Brain microvascular endothelial cell (primary cell): Measurements from ENCODE around the gene CCIN.

Experiments
- DNase-seq: peaks from one replicate; pipeline ENCODE4 v3.0.0-alpha.2; 2020
- H3K27ac ChIP-seq: fragments of 250-450 bp; sonication (Bioruptor Pico); 2 replicates; pipeline ENCODE4 v1.5.1; 2020; ENCODE audit warnings: mild to moderate bottlenecking, moderate library complexity
- H3K27me3 ChIP-seq: fragments of 250-450 bp; sonication (Bioruptor Pico); replicated peaks from 2 replicates; pipeline ENCODE4 v1.5.1; 2020; ENCODE audit warnings: mild to moderate bottlenecking
- H3K36me3 ChIP-seq: fragments of 250-450 bp; sonication (Bioruptor Pico); replicated peaks from 2 replicates; pipeline ENCODE4 v1.5.1; 2020; ENCODE audit warnings: mild to moderate bottlenecking
- H3K4me3 ChIP-seq: 2 replicates; pipeline ENCODE4 v1.5.1; 2011; ENCODE audit warnings: low read depth, mild to moderate bottlenecking, control low read depth, low read length, moderate library complexity
- in situ Hi-C: cut with HindIII; loops from 2 replicates; pipeline ENCODE4 v1.10.0; 2017; ENCODE audit warnings: low sequenced_read_pairs, low pct_ligation_motif_present
- TF ChIP-seq, protein P1 (sequence below): IDR thresholded peaks from 2 replicates; pipeline ENCODE4 v1.5.1; 2011; ENCODE audit warnings: low read depth, mild to moderate bottlenecking, moderate library complexity, low read length, control low read depth, inconsistent platforms; ENCODE audit errors: missing control alignments

CCIN gene

DNA sequence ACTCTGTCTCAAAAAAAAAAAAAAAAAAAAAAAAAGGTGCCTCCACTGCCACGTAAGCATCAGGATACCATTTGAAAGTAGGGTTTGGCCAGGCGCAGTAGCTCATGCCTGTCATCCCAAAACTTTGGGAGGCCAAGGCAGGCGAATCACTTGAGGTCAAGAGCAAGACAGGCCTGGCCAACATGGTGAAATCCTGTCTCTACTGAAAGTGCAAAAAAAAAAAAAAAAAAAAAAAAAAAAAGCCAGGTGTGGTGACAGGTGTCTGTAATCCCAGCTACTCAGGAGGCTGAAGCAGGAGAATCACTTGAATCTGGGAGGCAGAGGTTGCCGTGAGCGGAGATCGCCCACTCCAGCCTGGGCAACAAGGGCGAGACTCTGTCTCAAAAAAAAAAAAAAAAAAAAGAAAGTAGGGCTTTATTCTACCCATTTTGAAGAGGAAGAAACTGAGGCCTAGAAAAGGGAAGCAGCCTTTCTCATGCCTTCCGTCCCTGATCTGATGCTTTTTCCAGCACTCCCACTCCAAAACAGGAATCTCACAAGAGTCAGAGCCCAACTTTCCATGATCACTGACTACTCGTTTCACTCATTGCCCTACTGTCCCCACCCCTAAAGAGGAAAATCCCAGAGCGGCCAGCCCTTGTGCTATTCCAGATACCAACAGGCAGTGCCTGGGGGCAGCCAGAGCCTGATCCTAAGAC lies 16.3 kb upstream of the CCIN start:
- H3K36me3 ChIP-seq = peaks cover 4% of the 10 kb centered on the region
- TF ChIP-seq, protein P1, sequence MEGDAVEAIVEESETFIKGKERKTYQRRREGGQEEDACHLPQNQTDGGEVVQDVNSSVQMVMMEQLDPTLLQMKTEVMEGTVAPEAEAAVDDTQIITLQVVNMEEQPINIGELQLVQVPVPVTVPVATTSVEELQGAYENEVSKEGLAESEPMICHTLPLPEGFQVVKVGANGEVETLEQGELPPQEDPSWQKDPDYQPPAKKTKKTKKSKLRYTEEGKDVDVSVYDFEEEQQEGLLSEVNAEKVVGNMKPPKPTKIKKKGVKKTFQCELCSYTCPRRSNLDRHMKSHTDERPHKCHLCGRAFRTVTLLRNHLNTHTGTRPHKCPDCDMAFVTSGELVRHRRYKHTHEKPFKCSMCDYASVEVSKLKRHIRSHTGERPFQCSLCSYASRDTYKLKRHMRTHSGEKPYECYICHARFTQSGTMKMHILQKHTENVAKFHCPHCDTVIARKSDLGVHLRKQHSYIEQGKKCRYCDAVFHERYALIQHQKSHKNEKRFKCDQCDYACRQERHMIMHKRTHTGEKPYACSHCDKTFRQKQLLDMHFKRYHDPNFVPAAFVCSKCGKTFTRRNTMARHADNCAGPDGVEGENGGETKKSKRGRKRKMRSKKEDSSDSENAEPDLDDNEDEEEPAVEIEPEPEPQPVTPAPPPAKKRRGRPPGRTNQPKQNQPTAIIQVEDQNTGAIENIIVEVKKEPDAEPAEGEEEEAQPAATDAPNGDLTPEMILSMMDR = no peak
- H3K27ac ChIP-seq = no peak overlapping the region
- H3K27me3 ChIP-seq = no peaks in the 10 kb centered on the region
- no peak for DNase-seq
- no peak overlapping the region for H3K4me3 ChIP-seq
- in situ Hi-C loops = no loop called here

DNA sequence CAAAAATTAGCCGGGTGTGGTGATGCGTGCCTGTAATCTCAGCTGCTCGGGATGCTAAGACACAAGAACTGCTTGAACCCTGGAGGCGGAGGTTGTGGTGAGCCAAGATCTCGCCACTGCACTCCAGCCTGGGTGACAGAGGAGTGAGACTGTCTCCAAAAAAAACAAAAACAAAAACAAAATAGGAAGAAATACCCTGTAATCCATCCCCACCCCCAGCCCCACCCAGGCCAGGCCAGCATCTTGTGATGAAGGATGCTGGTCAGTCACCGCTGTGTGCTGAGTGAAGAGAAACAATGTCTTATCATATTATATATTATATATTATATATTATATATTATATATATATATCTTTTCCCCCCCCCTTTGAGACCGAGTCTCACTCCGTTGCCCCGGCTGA lies 15.4 kb upstream of the CCIN start:
- peaks cover 4% of the 10 kb centered on the region for H3K36me3 ChIP-seq
- DNase-seq = no peak
- H3K27me3 ChIP-seq = no peaks in the 10 kb centered on the region
- in situ Hi-C loops = no loop called here
- TF ChIP-seq, protein P1 = no peak
- no peak overlapping the region for H3K4me3 ChIP-seq
- H3K27ac ChIP-seq = peak overlapping the region; percentile 69

DNA sequence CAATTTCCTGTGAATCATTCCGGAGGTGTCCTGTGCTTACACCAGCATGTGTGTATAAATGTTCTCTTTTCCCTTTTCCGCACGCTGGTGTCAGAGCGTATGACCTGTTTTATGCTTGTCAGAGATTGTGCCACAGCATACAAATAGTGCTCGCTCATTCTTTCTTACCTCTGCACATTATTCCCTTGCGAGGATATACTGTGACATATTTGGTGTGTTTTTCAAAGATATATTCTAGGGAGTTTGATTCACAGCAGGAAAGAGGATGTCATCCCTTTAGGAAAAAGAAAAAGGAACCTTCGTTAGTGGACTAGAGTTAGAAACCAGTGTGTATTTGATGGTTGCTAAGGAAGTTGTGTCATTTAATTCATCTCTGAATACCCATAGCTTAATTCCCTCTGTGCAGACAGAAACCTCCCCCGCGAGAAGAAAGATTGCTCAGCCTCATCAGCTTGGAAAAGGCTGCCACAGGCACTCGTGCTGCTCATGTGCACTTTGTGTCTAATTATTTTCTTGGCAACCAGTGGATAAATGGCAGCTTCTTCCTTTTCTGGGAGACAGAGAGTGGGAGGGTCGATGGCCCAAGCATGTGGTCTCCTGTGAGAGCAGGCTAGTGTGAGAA lies 14.7 kb upstream of the CCIN start:
- peak; percentile 76 for DNase-seq
- in situ Hi-C loops = no loop called here

DNA sequence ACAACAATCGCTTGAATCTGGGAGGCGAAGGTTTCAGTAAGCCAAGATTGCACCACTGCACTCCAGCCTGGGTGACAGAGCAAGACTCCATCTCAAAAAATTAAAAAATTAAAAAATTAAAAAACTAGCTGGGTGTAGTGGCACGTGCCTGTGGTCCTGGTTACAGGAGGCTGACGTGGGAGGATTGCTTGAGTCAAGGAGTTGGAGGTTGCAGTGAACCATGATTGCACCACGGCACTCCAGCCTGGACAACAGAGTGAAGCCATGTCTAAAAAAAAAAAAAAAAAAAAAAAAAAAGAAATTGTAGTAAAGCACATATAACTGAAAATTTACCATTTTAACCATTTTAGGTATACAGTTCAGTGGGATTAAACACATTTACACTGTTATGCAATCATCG lies 13.1 kb upstream of the CCIN start:
- Histone ChIP-seq H3K27ac (no peak overlapping the region), H3K27me3 (no peaks in the 10 kb centered on the region), H3K4me3 (no peak overlapping the region), H3K36me3 (peaks cover 4% of the 10 kb centered on the region)
- TF ChIP-seq, protein P1 = no peak
- DNase-seq = no peak
- in situ Hi-C loops = no loop called here

More for the DNA sequence above, 14.7 kb upstream of the CCIN start:
- Histone ChIP-seq H3K36me3 (peaks cover 4% of the 10 kb centered on the region), H3K27ac (peak overlapping the region; percentile 69), H3K27me3 (no peaks in the 10 kb centered on the region), H3K4me3 (no peak overlapping the region)
- TF ChIP-seq, protein P1 = no peak

DNA sequence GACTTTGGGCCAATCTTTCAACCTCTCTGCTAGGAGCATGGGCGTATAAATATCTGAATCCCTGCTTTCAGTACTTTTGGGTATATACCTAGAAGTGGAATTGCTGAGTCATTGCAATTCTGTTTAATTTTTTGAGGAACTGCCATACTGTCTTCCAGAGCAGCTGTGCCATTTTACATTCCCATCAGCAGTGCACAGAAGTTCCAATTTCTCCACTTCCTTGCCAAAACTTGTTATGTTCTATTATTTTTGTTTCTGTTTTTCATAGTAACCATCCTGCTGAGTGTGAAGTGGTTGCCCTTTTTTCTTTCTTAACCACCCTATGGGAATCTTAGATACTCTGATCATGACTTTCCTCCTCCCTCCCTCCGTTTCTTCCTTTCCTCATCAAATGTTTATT lies 11.1 kb upstream of the CCIN start:
- TF ChIP-seq, protein P1 = no peak
- H3K27me3 ChIP-seq = no peaks in the 10 kb centered on the region
- no peak for DNase-seq
- in situ Hi-C loops = no loop called here
- no peak overlapping the region for H3K4me3 ChIP-seq
- peaks cover 4% of the 10 kb centered on the region for H3K36me3 ChIP-seq
- H3K27ac ChIP-seq = no peak overlapping the region
